GM21619 (cell line): ENCODE results near the gene SEL1L3.

Experiments used
- ATAC-seq: cut with Tn5 transposase; IDR thresholded peaks from one replicate; pipeline ENCODE4 v1.9.1; 2021; ENCODE audit not compliant: unreplicated experiment

SEL1L3 gene

DNA sequence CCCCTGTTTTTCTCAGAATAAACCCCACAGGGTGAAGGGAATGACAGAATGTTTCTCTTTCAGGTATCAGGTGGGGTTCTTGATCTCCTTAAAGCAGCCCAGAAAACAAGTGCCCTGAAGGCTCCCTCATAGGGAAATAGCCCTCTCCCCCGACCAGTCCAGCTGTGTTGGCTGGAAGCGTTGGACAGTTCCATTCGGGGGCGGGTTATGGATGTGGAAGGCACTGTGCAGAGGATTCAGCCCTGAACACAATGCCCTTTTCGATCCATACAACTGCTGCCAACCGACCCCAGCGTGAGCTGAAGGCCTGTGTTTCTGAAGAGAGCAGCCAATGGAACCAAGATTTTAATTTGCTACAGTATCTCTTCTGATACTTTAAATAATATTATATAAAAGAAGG, 41.5 kb downstream of the SEL1L3 start:
- no peak for ATAC-seq

DNA sequence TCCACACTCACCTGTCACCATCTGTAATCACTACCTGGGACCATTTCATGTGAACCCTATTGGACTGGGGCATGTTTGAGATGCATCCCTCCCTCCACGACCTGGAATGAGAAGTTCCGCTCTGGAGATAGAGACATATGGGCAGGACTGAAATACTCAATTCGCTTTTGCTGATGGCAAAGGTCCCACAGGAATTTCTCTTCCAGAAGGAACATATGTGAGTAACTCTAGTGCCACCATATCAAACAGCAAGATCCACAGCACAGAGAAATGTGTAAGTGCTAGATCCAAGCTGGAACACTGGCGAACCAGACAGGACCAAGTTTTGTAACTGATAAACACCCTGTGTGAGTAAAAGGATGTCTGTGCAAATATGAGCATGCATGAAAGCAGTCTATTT, 43.9 kb downstream of the SEL1L3 start:
- no peak for ATAC-seq

DNA sequence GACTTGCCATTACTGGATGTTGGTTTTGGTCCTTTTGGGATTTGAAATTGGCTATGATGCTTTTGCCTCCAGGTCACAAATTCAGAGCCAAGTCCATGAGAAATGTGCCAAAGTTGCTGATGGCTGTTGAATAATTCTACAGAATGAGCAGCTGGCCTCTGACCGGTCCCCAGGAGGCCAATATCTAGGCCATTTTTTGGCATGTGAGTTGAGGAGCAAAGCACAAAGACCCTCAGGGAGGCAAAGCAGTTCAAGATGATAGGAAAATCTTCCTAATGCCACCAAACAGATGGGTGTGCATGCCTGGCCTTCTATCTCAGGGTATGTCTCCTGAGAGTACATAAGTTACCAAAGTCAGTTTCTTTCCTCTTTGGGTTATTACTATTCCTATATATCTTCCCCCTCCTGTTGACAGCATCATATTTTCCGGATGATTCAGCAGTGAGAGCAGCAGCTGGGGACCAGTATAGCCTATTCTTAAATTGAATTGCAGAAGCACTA, 44.4 kb downstream of the SEL1L3 start:
- no peak for ATAC-seq

DNA sequence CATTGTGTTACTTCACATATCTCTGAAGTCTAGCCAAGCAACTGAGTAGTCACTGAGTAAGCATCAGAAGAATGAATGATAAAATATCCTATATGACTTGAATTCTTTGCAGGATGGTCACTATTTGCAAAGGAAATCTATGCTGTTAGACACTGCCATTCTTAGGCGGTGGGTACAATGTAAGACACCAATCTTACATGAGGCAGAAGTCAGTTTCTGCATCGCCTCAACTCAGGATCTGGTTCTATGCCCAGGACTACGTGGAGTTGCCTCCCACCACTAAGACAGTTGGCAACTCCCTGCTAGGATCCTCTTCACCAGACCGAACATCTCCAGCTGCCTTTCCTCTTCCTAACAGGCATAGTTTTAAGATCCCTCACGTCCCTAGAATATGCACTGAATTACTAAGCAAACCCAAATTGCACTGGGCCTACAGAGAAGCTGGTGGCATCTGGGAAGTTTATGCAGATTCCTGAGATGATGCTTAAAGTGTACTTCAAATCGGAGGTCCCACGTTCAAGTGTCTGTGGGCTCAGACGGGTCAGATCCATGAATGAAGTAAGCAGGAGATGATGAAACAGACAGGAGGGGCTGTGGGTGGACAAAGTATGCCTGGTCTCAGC, 45.6 kb downstream of the SEL1L3 start:
- no peak for ATAC-seq

DNA sequence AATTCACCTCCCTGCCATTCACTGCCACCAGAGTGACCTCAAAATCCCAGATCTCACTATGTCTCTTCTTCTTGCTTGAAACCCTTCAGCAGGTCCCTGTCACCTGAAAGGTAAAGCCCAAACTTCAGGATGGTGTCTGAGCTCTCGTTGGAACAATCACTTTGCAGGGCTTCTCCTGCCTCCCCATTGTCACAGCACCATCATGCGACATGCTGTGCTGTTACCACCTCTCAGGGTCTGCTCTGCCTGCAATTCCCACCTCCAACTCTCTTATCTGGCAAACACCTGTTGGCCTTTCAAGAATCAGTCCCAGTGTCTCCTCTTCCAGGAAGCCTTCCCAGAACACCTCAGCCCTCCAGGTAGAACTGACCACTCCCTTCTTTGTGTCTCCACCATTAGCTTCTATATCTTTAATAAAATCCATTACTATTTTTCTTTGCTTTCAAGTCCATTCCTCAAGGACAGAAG, 46.2 kb downstream of the SEL1L3 start:
- ATAC-seq: no peak

DNA sequence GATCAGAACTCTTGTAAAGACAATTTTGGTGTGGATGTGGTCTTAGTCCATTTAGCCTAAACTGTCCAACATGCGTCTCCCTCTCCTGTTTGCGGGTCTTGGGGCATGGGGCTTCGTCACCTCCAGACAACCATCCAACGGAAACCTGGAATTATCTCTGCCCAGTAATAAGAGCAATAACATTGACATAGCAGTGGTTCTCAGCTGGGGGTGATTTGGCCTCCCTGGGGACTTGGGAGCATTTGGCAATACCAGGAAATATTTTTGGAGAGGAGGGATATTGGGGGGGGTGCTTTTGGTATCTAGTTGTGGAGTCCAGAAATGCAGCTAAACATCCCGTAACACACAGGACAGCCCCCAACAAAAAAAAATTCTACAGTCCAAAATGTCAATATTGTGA, 47.2 kb downstream of the SEL1L3 start:
- no peak for ATAC-seq

DNA sequence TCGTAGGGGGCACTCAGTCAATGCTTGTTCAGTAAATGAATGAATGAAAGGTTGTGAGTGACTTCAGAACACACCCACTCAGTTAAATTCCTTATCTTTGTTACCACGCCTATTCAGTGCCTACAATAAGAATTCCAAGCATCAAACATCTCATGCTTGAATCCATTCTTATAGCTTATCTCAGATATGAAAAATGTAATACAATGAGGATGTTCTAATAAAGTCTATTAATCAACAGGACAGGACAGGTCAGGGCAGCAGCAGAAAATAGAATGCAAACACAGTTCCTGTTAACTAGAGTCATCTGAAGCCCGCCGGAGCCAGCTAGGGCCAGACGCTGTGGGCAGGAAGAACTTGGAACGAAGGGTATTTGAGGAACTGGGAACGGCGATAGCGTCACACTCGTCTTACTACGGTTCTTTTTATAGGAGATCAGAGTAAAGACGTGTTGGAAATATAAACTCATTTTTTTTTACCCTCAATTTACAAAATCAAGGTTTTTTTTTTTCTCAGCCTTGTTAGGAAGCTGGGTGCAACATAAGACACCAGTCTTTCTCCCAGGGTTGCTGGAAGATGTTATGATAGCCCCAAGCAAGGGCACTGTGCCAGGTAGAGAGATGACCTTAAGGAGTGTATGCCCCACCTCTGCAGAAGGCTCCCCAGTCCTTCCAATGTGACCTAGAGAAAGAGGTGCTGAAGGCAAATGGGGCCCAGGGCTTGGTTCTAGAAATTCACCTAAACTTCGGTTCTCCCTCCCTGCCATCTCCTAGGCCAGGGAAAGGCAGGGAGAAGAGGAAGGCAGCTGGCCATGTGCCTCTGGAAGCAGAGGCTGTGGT, 48.3 kb downstream of the SEL1L3 start:
- no peak for ATAC-seq

DNA sequence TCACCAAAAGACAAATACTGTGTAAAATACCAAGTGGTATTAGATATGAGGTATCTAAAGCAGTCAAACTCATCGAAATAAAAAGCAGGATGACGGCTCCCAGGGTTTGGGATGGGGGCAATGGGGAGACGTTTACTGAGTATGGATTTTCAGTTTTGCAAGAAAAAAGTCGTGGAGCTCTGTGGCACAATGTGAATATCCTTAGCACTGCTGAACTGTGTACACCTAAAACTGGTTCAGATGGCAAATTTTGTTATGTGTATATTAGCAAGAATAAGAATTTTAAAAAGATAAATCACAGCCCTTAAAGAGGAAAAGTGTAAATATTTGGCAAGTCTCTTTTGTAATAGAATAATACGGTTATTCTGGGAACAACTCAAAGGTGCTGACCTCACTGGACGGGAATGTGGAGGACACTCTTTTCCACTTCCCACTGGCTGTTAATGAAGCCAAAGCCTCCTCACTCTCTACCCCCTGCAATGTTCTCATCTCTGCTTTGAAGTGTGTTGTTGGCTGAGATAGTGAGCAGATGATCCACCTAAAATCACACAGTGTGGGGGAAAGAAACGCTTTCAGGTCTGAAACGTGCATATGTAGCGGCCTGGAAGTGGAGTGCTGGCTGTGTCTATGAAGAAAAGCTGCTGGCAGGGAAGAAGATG, 49.2 kb downstream of the SEL1L3 start:
- no peak for ATAC-seq

DNA sequence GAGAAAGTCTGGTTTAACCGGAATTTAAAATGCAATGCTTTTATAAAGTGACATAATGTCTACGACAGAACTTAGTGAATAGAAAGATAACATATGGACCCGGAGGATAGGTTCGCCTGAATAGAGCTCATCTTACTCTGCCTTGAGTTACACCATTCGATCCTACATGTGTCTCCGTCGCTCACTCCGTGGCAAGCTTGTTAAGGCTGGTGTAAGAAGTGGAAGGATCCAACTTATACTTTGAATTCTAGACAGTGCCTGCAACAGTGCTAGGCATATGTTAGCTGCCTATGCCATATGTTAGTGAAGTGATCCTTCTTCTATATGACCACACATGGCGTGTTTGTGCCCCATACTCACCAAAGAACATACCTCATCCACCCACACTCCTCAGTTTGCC, 50.9 kb downstream of the SEL1L3 start:
- no peak for ATAC-seq

DNA sequence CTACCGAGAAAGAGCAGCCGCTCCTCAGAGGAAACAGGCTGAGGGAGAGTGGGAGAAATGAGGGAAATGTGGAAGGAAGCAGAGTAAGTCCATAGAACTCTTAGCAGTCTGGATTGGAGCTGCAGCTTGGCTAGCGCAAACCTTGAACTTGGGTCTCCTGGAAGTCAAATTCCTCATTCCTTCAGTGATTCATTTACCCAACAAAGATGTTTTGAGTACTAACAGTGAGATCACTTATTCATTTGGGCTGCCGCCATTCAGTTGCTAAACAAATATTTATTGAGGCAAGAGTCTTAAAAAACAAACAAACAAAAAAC, 51.5 kb downstream of the SEL1L3 start:
- no peak for ATAC-seq

DNA sequence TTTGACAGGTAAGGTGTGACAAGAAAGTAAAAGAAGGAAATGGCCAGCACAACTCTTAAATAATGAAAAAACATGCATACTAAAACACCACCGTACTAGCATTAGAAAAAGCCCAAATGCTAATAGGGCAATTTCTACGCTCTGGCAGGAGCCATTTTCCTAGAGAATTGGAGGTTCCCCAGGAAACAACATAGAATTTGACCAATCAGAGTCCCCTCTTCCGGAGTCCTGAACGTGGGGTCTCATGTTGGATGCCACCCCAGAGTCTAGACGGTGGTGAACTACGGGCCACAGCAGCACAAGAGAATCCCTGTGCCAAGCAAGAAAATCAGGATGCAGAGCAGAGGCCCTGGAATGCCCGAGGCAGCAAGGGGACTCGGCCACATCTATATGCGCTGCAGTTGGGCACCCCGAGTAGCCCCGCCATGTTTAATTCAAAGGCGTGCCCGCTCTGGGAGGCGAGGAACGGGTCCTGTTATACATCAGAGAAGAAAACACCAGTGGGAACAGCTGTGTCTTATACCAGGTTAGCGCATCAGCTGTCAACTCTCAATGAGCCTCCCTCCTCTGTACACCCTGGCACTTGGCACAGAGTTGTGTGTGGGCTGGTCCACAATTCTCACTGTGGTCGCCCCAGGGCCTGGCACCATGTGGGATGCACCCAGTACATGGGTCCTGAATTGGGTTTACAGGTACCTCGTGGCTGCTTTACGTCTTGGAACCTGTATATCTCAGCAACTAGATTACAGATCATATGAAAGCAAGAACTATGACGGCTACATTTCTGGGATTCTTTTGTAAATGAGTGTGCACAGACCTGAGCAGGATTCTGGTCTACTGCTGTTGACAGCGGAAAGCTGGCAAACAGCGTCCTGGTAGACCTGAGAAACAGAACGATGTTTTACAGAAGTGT, 52.1 kb downstream of the SEL1L3 start:
- no peak for ATAC-seq

DNA sequence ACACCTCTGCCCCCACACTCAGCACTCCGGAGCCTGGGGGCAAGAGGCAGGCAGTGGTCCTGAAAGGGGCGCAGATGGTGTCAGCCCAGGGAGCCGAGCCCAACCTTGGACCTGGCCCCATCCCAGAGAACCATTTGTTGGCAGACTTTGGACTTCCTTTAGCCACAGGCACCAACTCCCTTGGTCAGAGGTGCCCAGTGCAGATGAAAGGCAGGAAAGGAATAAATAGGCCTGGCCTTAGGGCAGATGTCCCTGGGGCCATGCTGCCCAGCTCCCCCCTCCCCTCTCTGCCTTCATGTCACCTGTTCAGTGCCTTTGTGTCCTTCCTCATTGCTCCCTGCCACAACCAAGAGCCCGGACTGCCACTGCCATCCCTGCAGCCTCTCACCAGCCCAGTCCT, 52.8 kb downstream of the SEL1L3 start:
- no peak for ATAC-seq

DNA sequence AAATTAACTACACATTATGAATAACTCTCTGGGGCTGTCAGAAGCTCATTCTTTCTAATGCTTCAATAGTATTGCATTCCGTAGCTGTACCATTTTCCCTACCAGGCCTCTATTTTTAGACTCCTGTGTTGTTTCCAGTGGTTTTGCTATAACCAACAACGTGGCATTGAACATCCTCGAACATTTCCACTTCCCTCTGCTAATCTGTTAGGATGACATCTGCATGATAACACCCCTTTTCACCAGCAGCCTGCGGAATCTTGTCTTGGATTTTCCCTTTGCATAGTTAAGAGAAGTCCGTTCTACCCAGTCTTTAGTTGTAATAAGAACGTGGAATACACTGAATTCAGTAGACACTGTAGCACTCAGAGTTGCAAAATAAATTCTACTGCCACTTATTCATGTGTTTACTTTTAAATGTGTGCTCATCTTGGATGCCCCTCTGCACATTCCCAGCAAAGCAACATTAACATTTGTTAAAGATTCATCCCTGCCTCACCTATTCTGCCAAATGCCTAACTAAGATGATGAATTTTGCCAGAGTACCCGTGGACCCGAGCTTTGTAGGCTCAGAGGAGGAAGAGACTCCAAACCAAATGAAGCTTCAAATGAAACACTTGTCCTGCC, 55.6 kb downstream of the SEL1L3 start:
- no peak for ATAC-seq

DNA sequence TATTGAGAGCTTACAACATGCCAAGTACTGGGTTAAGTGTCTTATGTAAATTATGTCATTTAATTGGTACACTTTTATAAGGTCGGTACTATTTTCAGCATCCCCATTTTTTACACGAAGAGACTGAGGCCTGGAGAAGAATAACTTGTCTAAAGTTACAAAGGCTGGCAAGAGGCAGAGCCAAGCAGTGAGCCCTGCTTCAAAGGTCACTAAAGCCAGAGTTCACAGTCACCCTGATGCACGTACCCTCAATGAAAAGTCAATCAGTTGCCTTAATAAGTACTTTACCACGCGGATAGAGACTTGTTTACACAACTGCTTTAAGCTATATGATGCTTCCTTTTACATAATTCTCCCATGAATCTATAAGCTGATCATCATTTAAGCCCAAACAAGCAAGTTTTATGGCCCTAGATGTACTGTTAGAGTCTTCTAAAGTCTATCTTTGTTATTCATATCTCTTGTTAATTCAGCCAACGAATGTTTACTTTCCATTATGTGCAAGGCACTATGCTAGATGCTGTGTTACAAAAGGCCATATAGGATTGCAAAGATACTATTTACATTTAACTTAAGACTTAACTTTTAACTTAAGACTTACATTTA, 57.4 kb downstream of the SEL1L3 start:
- no peak for ATAC-seq

DNA sequence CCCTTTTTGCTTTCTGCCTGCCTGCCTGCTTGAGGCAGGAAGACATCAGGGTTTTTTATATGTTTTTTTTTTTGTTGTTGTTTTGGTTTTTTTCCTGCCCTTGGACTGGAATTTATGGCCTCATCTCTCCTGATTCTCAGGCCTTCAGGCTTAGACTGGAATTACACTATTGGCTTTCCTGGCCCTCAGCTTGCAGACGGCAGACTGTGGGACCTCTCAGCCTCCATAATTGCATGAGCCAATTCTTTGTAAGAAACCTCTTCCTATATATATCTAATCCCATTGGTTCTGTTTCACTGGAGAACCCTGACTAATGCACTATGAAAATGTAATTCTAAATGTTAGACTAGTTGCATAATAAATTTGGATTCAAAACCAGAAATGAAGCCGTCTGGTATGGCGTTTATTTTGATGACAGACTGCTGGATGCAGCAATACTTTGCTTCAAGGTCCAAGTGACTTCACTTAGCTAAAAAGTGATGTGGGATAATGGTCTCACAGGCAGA, 59.0 kb downstream of the SEL1L3 start:
- no peak for ATAC-seq

DNA sequence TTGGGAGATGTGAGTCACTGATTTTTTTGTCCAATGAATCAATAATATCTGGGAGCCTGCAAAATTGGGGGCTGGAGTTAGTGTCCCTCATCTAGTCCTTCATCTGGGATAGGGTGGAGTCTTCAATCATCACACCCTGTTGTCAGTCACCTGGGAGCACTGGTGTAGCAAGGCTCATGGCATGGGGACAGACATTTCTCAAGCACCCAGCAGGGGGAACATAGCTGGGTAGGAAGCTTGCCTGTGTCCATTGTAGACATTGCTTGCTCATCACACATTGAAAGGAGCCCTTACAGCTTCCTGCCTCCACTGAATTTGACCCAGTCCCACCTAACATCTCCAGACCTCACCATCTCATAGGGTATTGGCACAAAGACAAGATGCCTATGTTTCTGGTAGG, 61.2 kb downstream of the SEL1L3 start:
- ATAC-seq: no peak

DNA sequence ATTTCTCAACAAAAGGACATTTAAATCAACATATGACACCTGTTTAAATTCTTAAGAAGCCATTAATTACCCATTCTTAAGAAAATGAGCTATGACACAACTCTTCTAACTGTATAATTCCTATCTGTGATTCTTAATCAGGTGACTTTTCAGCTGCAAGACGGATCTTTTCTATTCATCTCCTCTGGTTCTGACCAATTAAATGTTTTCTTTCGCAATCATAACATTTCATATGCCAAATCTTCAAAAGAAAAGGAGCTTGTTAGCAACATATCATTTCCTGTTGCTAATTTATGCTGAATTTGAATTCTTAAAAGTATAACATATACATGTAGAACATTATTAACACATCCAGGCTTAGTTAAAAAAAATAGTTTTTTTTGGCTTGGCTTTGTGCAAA, 62.5 kb downstream of the SEL1L3 start:
- ATAC-seq: no peak

DNA sequence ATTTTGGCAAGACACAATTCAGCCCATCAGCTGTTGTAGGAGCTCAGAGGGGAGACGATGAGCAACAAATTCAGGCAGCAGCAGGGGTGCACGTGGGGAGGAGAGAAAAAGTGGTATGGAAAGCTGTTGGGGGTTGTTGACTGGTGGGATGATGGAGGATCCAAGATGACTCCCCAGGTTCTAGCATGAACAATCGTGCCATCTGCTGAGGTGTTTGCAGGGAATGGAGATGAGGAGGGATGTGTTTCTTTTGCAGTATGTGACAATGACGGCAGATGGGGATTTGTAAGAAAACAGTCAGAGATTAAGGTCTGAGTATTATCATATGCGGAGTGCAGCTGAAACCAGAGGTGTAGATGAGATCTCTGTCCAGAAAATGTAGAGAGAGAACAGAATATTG, 63.3 kb downstream of the SEL1L3 start:
- ATAC-seq: no peak

DNA sequence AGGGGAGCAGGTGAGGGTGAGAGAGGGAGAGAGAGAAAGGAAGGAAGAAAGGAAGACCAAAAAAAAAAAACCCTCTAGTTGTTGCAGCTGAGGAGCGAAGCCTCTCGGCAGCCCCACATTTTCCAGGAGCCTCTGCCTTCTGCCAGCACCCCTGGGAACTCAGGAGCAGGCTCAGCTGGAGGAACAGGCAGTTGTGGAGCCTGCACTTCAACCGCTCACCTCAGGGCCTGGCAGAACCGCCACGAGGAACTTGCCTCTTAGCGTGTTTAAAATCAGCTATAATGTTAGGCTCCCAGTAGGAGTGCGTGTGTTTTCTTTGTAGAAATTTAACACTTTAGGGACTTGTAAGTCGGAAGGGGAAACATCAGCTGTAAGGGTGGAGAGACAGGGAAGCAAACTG, 65.7 kb downstream of the SEL1L3 start:
- no peak for ATAC-seq
